Activated T-cell treated with anti-CD3 and anti-CD28 coated beads, Interleukin-2, amount 50 U/mL, for 72 hours (primary cell): ENCODE results near the gene ZNF24. TPM values are rescaled to one million over a fixed set of nuclear protein-coding genes. Genes with fewer than 3 reads are reported as not detected.

Experiments
- ATAC-seq, 2 donors: fragments of 150-1000 bp; cut with Tn5 transposase; replicated peaks in 1 of 2; 2 replicates each; pipeline ENCODE4 v1.10.0; 2021; ENCODE audit warnings: moderate library complexity in 2 of 2, mild to moderate bottlenecking in 1 of 2
- DNase-seq, 2 donors: peaks; one replicate each; pipeline ENCODE4 v3.0.0; 2021 to 2022; ENCODE audit warnings: mixed read lengths in 1 of 2
- H3K27ac Mint-ChIP-seq: one replicate; pipeline ENCODE4 v1.8.0; 2022; ENCODE audit warnings: mild to moderate bottlenecking, moderate library complexity, mixed read lengths
- H3K27me3 Mint-ChIP-seq: one replicate; pipeline ENCODE4 v1.8.0; 2022; ENCODE audit warnings: low read depth, mixed read lengths
- H3K36me3 Mint-ChIP-seq, 2 donors: one replicate each; pipeline ENCODE4 v1.8.0; 2022; ENCODE audit warnings: mixed read lengths in 2 of 2, mild to moderate bottlenecking in 1 of 2; ENCODE audit not compliant: insufficient read depth in 2 of 2
- H3K4me1 Mint-ChIP-seq: one replicate; pipeline ENCODE4 v1.8.0; 2022; ENCODE audit warnings: low read depth, mixed read lengths
- H3K4me3 Mint-ChIP-seq, 2 donors: one replicate each; pipeline ENCODE4 v1.8.0; 2022; ENCODE audit warnings: mild to moderate bottlenecking in 2 of 2, mixed read lengths in 2 of 2, moderate library complexity in 2 of 2
- H3K9me3 Mint-ChIP-seq, 2 donors: one replicate each; pipeline ENCODE4 v1.8.0; 2022; ENCODE audit warnings: mixed read lengths in 2 of 2
- total RNA-seq, 2 donors: library from RNA; stranded (reverse); gene quantifications; one replicate each; pipeline ENCODE4 v1.2.3, GENCODE V29; 2022

The ZNF24 gene
- total RNA-seq, 2 donors from 2014 or later = 57.4 to 57.8 TPM

- peak overlapping the region; percentile 83 for H3K27ac Mint-ChIP-seq
- peaks cover 38% of the 10 kb centered on the region for H3K4me1 Mint-ChIP-seq
- no peaks in the 10 kb centered on the region for H3K9me3 Mint-ChIP-seq
- peak overlapping the region; percentile 88 to 94 for H3K4me3 Mint-ChIP-seq
- no peak for ATAC-seq
- peaks cover 2 to 7% of the 10 kb centered on the region in 2 donors for H3K36me3 Mint-ChIP-seq
- no peaks in the 10 kb centered on the region for H3K27me3 Mint-ChIP-seq
- DNase-seq = no peak
Observed at GRCh38 chr18:35344736-35345459, 678 bp upstream of the ZNF24 start.

DNA sequence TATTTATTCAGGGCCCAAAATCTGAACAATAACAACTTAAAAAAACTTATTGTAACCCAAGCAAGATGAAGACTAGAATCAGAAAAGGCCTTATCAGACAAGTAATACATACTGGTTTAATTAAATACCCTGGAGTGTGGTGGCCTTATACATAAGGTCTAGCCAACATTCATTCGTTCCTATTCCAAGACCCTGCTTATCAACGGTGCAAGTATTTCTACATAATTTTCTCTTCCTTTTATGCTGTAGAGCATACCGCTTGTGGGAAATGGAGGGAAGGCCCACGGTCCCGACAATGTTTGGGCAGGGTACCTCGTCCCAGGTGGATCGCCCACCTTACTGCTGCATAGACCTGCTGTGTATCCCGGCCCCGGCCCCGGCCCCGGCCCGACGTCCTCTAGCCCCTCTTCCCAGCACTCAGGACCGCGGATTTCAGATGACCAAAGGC, 708 bp downstream of the ZNF24 start:
- peak overlapping the region; percentile 96 for H3K27ac Mint-ChIP-seq
- no peak for DNase-seq
- peaks cover 45% of the 10 kb centered on the region for H3K4me1 Mint-ChIP-seq
- H3K9me3 Mint-ChIP-seq = no peaks in the 10 kb centered on the region
- H3K27me3 Mint-ChIP-seq = no peaks in the 10 kb centered on the region
- H3K36me3 Mint-ChIP-seq = peaks cover 5 to 21% of the 10 kb centered on the region in 2 donors
- ATAC-seq = no peak
- H3K4me3 Mint-ChIP-seq = peak overlapping the region; percentile 88 to 94

DNA sequence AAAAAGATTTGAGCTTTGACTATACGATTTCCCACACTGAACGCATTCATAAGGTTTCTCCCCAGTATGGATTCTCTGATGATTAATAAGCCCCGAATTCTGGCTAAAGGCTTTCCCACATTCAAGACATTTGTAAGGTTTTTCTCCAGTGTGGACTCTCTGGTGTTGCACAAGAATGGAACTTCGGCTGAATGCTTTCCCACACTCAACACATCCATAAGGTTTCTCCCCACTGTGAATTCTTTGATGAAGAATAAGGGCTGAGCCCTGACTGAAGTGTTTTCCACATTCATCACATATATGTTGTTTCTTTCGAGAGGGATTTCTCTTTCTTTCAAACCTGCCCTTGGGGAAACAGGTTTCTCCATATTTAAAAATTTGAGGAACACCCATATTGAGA, 6.9 kb downstream of the ZNF24 start:
- peaks cover 19 to 62% of the 10 kb centered on the region in 2 donors for H3K36me3 Mint-ChIP-seq
- ATAC-seq = no peak
- no peaks in the 10 kb centered on the region for H3K27me3 Mint-ChIP-seq
- H3K27ac Mint-ChIP-seq = peak overlapping the region; percentile 31
- no peak for DNase-seq
- peaks cover 32% of the 10 kb centered on the region for H3K4me1 Mint-ChIP-seq
- no peak overlapping the region for H3K4me3 Mint-ChIP-seq
- no peaks in the 10 kb centered on the region for H3K9me3 Mint-ChIP-seq

DNA sequence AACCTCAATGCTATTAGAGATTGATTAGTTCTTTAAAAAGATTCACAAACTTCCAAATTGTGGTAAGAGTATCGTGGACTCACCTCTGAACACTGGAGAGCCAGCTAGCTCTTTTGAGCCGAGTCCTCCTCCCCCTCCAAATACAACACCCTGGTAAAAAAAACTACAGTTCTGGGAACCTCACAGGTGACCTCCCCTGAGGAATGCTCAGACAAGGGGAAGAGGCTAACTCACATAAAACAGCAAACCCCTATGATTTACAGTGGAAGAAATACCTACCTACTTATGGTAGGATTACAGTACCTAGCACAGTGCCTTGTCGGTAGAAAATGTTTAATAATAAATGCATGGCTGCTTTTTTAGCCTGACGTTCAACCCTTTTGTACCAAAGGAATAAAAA, 8.4 kb downstream of the ZNF24 start:
- Mint-ChIP-seq H3K9me3 (no peaks in the 10 kb centered on the region), H3K4me3 (no peak overlapping the region), H3K27ac (no peak overlapping the region), H3K4me1 (peaks cover 25% of the 10 kb centered on the region), H3K36me3 (peaks cover 19 to 62% of the 10 kb centered on the region in 2 donors), H3K27me3 (no peaks in the 10 kb centered on the region)
- no peak for ATAC-seq
- DNase-seq = no peak

DNA sequence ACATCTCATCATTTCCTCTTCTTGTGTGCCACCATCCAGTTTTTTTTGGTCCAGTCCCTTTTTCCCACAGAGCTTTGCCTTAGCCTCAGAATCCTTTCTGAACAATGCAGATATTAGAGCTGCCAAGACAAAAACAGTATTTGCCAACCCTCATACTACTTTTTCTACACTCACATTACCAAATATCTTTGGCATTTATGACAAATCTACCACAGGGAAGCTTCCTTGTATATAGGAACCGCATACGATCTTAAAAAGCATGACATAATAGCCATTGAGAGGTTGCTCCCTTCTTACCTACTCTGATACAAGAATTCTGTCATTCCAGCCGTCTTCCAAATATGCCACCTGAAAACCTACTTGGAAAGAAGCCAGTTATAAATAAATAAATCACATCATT, 9.4 kb downstream of the ZNF24 start:
- ATAC-seq (no peak), DNase-seq (no peak)
- Mint-ChIP-seq H3K9me3 (no peaks in the 10 kb centered on the region), H3K36me3 (peaks cover 19 to 57% of the 10 kb centered on the region in 2 donors), H3K4me1 (peaks cover 18% of the 10 kb centered on the region), H3K27ac (peak overlapping the region; percentile 80), H3K27me3 (no peaks in the 10 kb centered on the region), H3K4me3 (no peak overlapping the region)

DNA sequence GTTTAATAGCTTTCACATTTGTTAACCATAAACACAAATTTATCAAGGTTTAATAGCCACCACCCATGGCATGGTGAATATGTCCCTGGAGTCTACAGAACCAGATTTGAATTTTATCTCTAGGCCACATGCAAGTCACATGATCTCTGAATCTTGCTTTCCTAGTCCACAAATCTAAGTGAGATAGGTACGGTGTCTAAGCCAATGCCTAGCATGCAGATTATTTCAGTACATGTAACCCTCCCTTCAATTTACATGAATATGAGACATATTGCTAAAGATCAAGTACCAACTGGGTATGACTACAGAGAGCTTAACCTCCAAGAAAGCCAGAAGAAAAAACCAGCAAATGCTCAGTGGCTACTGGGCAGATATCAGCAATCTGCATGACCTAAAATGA, 10.0 kb downstream of the ZNF24 start:
- H3K27me3 Mint-ChIP-seq = no peaks in the 10 kb centered on the region
- no peak overlapping the region for H3K4me3 Mint-ChIP-seq
- peaks cover 15% of the 10 kb centered on the region for H3K4me1 Mint-ChIP-seq
- H3K9me3 Mint-ChIP-seq = no peaks in the 10 kb centered on the region
- DNase-seq = no peak
- peaks cover 19 to 51% of the 10 kb centered on the region in 2 donors for H3K36me3 Mint-ChIP-seq
- no peak for ATAC-seq
- peak overlapping the region; percentile 20 for H3K27ac Mint-ChIP-seq

DNA sequence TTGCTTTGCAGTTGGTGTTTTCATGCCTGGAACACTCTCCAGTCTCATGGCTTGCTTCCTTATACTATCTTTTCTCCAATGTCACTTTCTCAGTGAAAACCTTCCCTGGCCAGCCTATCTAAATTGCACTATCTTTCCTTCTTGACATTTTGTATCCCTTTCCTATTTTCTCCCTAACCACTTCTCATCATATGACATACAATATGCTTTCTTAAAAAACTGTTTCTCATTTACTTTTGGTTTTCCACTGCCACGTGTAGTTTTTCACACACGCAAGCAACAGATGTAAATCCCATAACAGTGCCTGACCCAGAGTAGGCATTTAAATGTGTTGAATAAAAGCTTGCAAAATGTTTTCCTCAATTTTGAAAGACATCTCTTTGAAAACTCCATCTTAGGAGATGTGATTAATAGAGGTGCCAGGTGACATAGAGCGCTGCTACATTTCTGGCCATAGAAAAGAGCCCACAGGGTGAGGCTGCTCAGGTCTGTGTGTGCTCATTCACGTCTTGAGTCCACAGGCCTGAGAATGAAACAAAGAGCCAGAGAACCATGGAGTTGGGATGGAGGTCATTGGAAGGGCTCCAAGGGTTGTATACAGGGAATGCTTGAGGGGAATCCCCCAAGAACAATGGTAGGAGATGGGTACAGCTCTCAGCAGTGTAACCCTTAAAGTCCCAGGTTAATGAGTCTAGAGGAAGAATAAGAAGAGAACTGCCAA, 12.7 kb downstream of the ZNF24 start:
- no peak overlapping the region for H3K4me3 Mint-ChIP-seq
- DNase-seq (no peak), ATAC-seq (no peak)
- peaks cover under 1% of the 10 kb centered on the region for H3K4me1 Mint-ChIP-seq
- H3K27ac Mint-ChIP-seq = no peak overlapping the region
- H3K36me3 Mint-ChIP-seq = peaks cover 15 to 28% of the 10 kb centered on the region in 2 donors
- peaks cover 0 to 2% of the 10 kb centered on the region in 2 donors for H3K9me3 Mint-ChIP-seq
- H3K27me3 Mint-ChIP-seq = no peaks in the 10 kb centered on the region

DNA sequence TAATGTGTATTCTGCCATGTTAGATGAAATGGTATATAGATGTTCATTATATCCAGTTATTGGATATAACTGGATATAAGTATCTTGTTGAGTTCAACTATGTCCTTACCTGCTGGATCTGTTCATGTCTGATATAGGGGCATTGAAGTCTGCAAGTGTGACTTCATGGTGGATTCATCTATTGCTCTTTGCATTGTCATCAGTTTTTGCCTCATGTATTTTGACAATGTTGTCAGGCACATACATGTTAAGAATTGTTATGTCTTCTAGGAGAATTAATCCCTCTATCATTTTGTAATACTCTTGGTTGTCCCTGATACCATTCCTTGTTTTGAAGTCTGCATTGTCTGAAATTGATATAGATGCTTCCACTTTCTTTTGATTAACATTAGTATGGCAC, 15.4 kb downstream of the ZNF24 start:
- no peak for ATAC-seq
- Mint-ChIP-seq H3K36me3 (peaks cover 8 to 13% of the 10 kb centered on the region in 2 donors), H3K4me3 (no peak overlapping the region), H3K27me3 (no peaks in the 10 kb centered on the region), H3K4me1 (no peaks in the 10 kb centered on the region), H3K27ac (no peak overlapping the region), H3K9me3 (peaks cover 0 to 2% of the 10 kb centered on the region in 2 donors)
- no peak for DNase-seq

GRCh38 chr18:35326695-35327387, 17.4 kb downstream of the ZNF24 start:
- H3K27me3 Mint-ChIP-seq = no peaks in the 10 kb centered on the region
- peaks cover 0 to 5% of the 10 kb centered on the region in 2 donors for H3K36me3 Mint-ChIP-seq
- DNase-seq (no peak), ATAC-seq (peak; percentile 49 to 69)
- peaks cover 0 to 2% of the 10 kb centered on the region in 2 donors for H3K9me3 Mint-ChIP-seq
- H3K4me3 Mint-ChIP-seq = no peak overlapping the region
- peak overlapping the region; percentile 11 for H3K27ac Mint-ChIP-seq
- H3K4me1 Mint-ChIP-seq = no peaks in the 10 kb centered on the region

DNA sequence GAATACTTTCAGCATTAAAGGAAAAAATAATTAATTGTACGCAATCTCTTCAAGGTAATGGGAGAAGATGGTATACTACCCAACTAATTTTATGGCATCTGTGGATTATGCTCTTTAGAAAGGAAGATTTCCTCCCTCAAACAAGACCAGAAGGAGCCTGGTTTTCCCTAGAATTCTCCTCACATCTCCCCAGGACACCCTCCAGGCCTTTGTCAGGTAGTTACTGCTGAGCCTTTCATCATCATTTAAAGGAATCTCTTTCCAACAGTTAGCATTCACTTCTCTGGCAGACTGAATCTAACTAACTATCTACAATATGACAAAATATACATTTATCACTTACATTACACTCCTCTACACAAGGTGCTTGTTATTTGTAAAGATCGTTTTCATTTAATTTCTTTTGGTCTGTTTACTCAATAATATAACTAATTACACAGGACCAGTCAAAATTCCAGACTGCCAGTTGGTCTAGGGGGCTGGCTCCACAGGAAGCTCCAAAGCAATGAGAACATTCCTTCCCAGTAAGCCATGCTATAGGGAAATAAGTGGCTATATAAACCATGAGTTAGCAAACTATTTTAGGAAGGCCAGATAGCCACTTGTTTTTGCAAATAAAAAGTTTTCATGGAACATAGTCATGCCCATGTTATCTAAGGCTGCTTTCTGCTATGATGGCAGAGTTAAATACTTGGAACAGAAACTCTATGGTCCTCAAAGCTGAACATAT, 19.1 kb downstream of the ZNF24 start:
- ATAC-seq = no peak
- Mint-ChIP-seq H3K9me3 (peaks cover 0 to 2% of the 10 kb centered on the region in 2 donors), H3K36me3 (peaks cover 0 to 5% of the 10 kb centered on the region in 2 donors), H3K27ac (no peak overlapping the region), H3K4me3 (no peak overlapping the region), H3K27me3 (no peaks in the 10 kb centered on the region), H3K4me1 (no peaks in the 10 kb centered on the region)
- no peak for DNase-seq

- Mint-ChIP-seq H3K9me3 (no peaks in the 10 kb centered on the region), H3K27me3 (no peaks in the 10 kb centered on the region), H3K27ac (no peak overlapping the region), H3K4me3 (no peak overlapping the region), H3K4me1 (no peaks in the 10 kb centered on the region), H3K36me3 (peaks cover 0 to 2% of the 10 kb centered on the region in 2 donors)
- ATAC-seq (no peak), DNase-seq (no peak)
Observed at GRCh38 chr18:35322486-35323458, 21.4 kb downstream of the ZNF24 start.

DNA sequence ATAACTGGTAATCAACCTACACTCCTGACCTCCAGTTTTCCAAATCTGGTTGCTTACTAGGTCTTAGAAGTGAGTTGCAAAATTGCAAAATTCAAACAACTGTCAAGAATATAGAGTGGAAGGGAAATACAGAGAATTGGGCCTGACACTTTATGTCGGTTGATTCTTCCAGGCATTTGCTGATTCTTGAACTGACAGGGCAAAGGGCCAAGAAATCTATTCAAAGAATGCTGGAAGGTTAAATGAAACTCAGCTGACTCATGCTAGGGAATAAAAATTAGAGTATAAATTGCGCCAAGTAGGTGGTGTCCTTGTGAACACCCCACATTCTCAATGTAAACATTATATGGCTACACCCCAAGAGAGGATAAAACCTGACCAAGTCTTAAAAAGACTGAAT, 32.7 kb downstream of the ZNF24 start:
- ATAC-seq (no peak), DNase-seq (no peak)
- peaks cover 24 to 34% of the 10 kb centered on the region in 2 donors for H3K36me3 Mint-ChIP-seq
- H3K27me3 Mint-ChIP-seq = no peaks in the 10 kb centered on the region
- no peaks in the 10 kb centered on the region for H3K4me1 Mint-ChIP-seq
- no peak overlapping the region for H3K4me3 Mint-ChIP-seq
- no peak overlapping the region for H3K27ac Mint-ChIP-seq
- peaks cover 19 to 30% of the 10 kb centered on the region in 2 donors for H3K9me3 Mint-ChIP-seq
